ENCODE data around the gene CLPSL1. TPM values are rescaled to one million over a fixed set of nuclear protein-coding genes. Genes with fewer than 3 reads are reported as not detected.
A peak's percentile ranks its signal among the peaks of the same experiment; 100 is the strongest.
"Not testable (repeated sequence)": the region's sequence is repeated elsewhere in the genome, so short reads cannot be mapped to it uniquely, and the experiment has no call there.

CLPSL1 gene
- total RNA-seq = not detected
- polyA plus RNA-seq = not detected
- total RNA-seq = 0 reads per million in 6 experiments

DNA sequence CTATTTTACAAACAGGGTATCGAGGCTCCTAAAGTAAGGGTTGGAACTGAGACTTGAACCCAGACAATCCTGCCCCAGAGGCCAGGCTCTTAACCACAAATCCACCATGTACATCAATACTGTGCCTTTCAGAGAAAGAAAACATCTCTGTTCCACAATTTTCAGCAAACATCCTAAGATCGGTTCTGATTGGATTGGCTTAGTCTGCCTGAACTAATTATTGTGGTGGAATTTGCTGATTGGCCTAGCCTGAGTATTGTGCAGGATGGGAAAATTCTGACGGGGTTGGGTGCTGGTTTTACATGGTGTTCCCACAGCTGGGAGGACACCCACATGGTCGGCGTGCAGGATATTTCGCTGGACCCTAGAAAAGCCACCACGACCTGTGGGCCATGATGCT is at the start of gene CLPSL1:
CLPSL1 (plus strand) TSS at position 301 of the 400 bp plus-strand sequence; CDS start at position 393, 92 bp downstream.
- DNase-seq (no peak), ATAC-seq (no peak)
- Mint-ChIP-seq H3K4me1 (peaks cover 0 to 13% (median 9%) of the 10 kb centered on the region in 4 donors), H3K27ac (no peak within 1 kb of the TSS), H3K36me3 (no peaks in the 10 kb centered on the region), H3K4me3 (no peak within 1 kb of the TSS), H3K9me3 (peaks cover 0 to 2% (median 0%) of the 10 kb centered on the region in 9 donors), H3K27me3 (peaks cover 15 to 64% (median 36%) of the 10 kb centered on the region in 5 donors)
- POLR2A ChIA-PET = no interaction called here

GRCh38 chr6:35731414-35731735 is 49.4 kb upstream of the CLPSL1 start:
- peaks cover 46 to 87% (median 85%) of the 10 kb centered on the region in 4 donors for H3K4me1 Mint-ChIP-seq
- H3K4me3 Mint-ChIP-seq = peak overlapping the region; percentile 67 to 93 (median 90)
- H3K27ac Mint-ChIP-seq = peak overlapping the region; percentile 91 to 99 (median 97)
- H3K9me3 Mint-ChIP-seq = no peaks in the 10 kb centered on the region
- no peaks in the 10 kb centered on the region for H3K27me3 Mint-ChIP-seq
- ATAC-seq = peak; percentile 37 to 51
- POLR2A ChIA-PET = interaction anchor here (0.9 to 12.8 kb wide), 22 partner anchors 9 to 389 kb away, joined by 3 to 142 read pairs (median 6); partner anchors contain the start of genes FKBP5 and PPARD
- peak; percentile 87 to 98 (median 94) for DNase-seq
- no peaks in the 10 kb centered on the region for H3K36me3 Mint-ChIP-seq

- H3K4me1 Mint-ChIP-seq = peaks cover 42 to 86% (median 84%) of the 10 kb centered on the region in 4 donors
- no peaks in the 10 kb centered on the region for H3K36me3 Mint-ChIP-seq
- DNase-seq (peak; percentile 85 to 97 (median 95)), ATAC-seq (peak; percentile 48 to 54)
- POLR2A ChIA-PET = interaction anchor here (0.9 to 12.8 kb wide), 25 partner anchors 10 to 390 kb away, joined by 3 to 142 read pairs (median 6); partner anchors contain the start of genes FKBP5 and PPARD
- peak overlapping the region; percentile 67 to 93 (median 90) for H3K4me3 Mint-ChIP-seq
- H3K27ac Mint-ChIP-seq = peak overlapping the region; percentile 91 to 99 (median 97)
- H3K9me3 Mint-ChIP-seq = no peaks in the 10 kb centered on the region
- H3K27me3 Mint-ChIP-seq = no peaks in the 10 kb centered on the region
Measured at GRCh38 chr6:35731736-35732532, 48.9 kb upstream of the CLPSL1 start.

DNA sequence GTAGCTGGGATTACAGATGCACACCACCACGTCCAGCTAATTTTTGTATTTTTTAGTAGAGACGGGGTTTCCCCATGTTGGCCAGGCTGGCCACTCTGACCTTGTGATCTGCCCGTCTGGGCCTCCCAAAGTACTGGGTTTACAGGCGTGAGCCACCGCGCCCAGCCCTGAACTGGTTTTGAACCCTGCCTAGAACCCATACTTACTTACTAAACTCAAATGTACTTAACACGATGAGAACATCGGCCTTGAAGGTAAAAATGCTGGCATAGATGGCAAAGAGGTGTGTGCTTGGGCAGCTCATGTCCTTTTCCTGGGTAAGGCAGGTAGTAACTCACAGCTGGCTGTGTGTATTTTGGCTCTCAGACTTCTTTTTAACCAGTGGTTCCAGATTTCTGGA is 47.2 kb upstream of the CLPSL1 start:
- no peak for DNase-seq
- no peaks in the 10 kb centered on the region for H3K36me3 Mint-ChIP-seq
- POLR2A ChIA-PET = interaction anchor here (0.6 to 12.8 kb wide), 14 partner anchors 10 to 407 kb away, joined by 3 to 142 read pairs (median 4); no protein-coding TSS in a partner anchor
- H3K9me3 Mint-ChIP-seq = no peaks in the 10 kb centered on the region
- peak overlapping the region in 8 of 10 donors; percentile 20 to 93 (median 36) for H3K4me3 Mint-ChIP-seq
- H3K4me1 Mint-ChIP-seq = peaks cover 41 to 83% (median 78%) of the 10 kb centered on the region in 4 donors
- ATAC-seq = no peak
- peak overlapping the region; percentile 46 to 99 (median 80) for H3K27ac Mint-ChIP-seq
- no peaks in the 10 kb centered on the region for H3K27me3 Mint-ChIP-seq

- not testable (repeated sequence) for H3K27me3 Mint-ChIP-seq, ATAC-seq, DNase-seq, H3K36me3 Mint-ChIP-seq, H3K9me3 Mint-ChIP-seq
- POLR2A ChIA-PET = interaction anchor here (1.1 to 12.8 kb wide), 7 partner anchors 19 to 149 kb away, joined by 3 to 142 read pairs (median 4); no protein-coding TSS in a partner anchor
- Mint-ChIP-seq H3K4me1 (peaks cover 36 to 76% (median 71%) of the 10 kb centered on the region in 4 donors), H3K4me3 (peak overlapping the region in 2 of 10 donors; percentile 18 to 40), H3K27ac (peak overlapping the region in 5 of 10 donors; percentile 15 to 82 (median 70))
Measured at GRCh38 chr6:35734319-35734718, 46.5 kb upstream of the CLPSL1 start.

- Mint-ChIP-seq H3K36me3 (no peaks in the 10 kb centered on the region), H3K9me3 (no peaks in the 10 kb centered on the region), H3K27me3 (no peaks in the 10 kb centered on the region), H3K4me3 (peak overlapping the region in 4 of 10 donors; percentile 56 to 75 (median 64)), H3K27ac (peak overlapping the region in 7 of 10 donors; percentile 58 to 93 (median 82)), H3K4me1 (peaks cover 28 to 66% (median 61%) of the 10 kb centered on the region in 4 donors)
- DNase-seq = no peak
- no peak for ATAC-seq
- POLR2A ChIA-PET = interaction anchor here (1.6 to 12.8 kb wide), 5 partner anchors 8 to 111 kb away, joined by 6 to 142 read pairs (median 19); no protein-coding TSS in a partner anchor
Measured at GRCh38 chr6:35735452-35735851, 45.4 kb upstream of the CLPSL1 start.

- Mint-ChIP-seq H3K4me3 (peak overlapping the region; percentile 20 to 78 (median 58)), H3K27me3 (no peaks in the 10 kb centered on the region), H3K9me3 (no peaks in the 10 kb centered on the region), H3K27ac (peak overlapping the region in 9 of 10 donors; percentile 71 to 93 (median 88)), H3K36me3 (no peaks in the 10 kb centered on the region), H3K4me1 (peaks cover 28 to 59% (median 53%) of the 10 kb centered on the region in 4 donors)
- peak; percentile 71 to 94 (median 86) for DNase-seq
- peak; percentile 31 to 35 for ATAC-seq
- POLR2A ChIA-PET = interaction anchor here (0.5 to 12.8 kb wide), 22 partner anchors 8 to 1391 kb away, joined by 3 to 142 read pairs (median 6); partner anchors contain the start of gene RPL10A
Measured at GRCh38 chr6:35736253-35736894, 44.4 kb upstream of the CLPSL1 start.

DNA sequence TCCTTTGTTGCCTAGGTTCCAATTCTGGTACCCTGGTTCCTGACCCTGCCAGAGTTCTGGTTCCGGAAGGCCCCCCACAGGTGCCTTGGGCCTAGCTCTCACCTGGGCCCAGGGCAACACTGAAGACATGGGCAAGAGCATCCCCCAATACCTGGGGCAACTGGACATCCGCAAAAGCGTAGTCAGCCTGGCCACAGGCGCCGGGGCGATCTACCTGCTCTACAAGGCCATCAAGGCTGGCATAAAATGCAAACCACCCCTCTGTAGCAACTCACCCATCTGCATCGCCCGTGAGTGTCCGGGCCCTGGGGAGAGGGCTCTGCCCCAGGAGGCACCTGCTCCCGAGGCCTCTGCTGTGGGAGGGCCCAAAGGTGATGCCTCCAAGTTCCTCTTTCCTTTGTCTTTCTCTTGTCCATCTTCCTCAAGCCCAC is 43.8 kb upstream of the CLPSL1 start, which contains the start of gene ARMC12:
ARMC12 (plus strand) TSS at position 51 of the 431 bp plus-strand sequence; CDS start at position 128, 77 bp downstream.
- POLR2A ChIA-PET = interaction anchor here (0.5 to 12.8 kb wide), 26 partner anchors 9 to 439 kb away, joined by 3 to 142 read pairs (median 5); partner anchors contain the start of gene RPL10A
- DNase-seq (no peak), ATAC-seq (no peak)
- Mint-ChIP-seq H3K36me3 (no peaks in the 10 kb centered on the region), H3K4me1 (peaks cover 26 to 57% (median 49%) of the 10 kb centered on the region in 4 donors), H3K27ac (peak within 1 kb of the TSS; percentile 77 to 93 (median 91)), H3K4me3 (peak within 1 kb of the TSS; percentile 20 to 89 (median 72)), H3K27me3 (no peaks in the 10 kb centered on the region), H3K9me3 (no peaks in the 10 kb centered on the region)

DNA sequence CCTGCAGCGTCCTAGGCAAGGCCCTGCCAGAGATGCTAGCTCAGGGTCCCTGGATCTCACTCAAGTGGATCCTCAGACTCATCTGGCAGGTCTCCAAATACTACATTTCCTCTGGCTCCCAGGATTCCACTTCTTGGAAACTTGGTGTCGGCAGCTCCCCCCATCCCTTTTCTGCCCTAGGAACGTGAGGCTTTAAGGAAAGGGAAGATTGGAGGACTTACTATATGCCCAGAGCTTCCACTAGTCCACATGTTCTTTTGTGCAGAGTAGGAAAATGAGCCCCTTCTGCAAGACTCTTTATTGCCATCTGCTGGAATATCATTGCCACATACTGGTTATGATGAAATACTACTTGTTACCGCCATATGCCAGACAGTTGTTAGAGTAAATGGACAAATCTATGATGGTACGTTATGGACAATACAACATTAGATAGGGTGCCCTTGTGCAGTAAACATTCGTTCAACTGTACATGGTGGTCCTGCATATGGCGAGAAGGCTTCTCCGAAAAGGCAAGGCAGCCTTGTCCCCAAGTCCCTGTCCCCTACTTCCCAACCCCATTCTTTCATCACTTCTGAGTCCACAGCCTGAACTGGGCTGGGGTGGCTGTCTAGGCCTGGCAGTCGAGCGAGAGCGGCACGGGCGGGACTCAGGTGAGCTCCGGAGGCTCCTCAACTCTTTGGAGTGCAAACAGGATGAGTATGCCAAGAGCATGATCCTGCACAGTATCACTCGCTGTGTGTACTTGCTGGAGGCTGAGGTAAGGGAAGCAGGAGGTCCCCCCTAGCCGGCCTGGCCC is 43.2 kb upstream of the CLPSL1 start:
- ATAC-seq (peak; percentile 67 to 72), DNase-seq (peak in 4 of 10 donors; percentile 43 to 76 (median 74))
- H3K4me3 Mint-ChIP-seq = peak overlapping the region in 7 of 10 donors; percentile 12 to 89 (median 74)
- POLR2A ChIA-PET = interaction anchor here (0.6 to 12.8 kb wide), 21 partner anchors 10 to 269 kb away, joined by 3 to 142 read pairs (median 5); partner anchors contain the start of gene RPL10A
- H3K27me3 Mint-ChIP-seq = no peaks in the 10 kb centered on the region
- peaks cover 23 to 52% (median 43%) of the 10 kb centered on the region in 4 donors for H3K4me1 Mint-ChIP-seq
- H3K9me3 Mint-ChIP-seq = no peaks in the 10 kb centered on the region
- H3K36me3 Mint-ChIP-seq = no peaks in the 10 kb centered on the region
- H3K27ac Mint-ChIP-seq = peak overlapping the region; percentile 68 to 93 (median 88)

GRCh38 chr6:35739645-35740524 is 40.9 kb upstream of the CLPSL1 start:
- POLR2A ChIA-PET = interaction anchor here (0.6 to 0.7 kb wide), 3 partner anchors 102 to 398 kb away, joined by 3 to 4 read pairs (median 3); no protein-coding TSS in a partner anchor
- peaks cover 18 to 30% (median 26%) of the 10 kb centered on the region in 4 donors for H3K4me1 Mint-ChIP-seq
- no peaks in the 10 kb centered on the region for H3K9me3 Mint-ChIP-seq
- no peaks in the 10 kb centered on the region for H3K27me3 Mint-ChIP-seq
- peak overlapping the region in 3 of 10 donors; percentile 22 to 52 (median 26) for H3K27ac Mint-ChIP-seq
- H3K4me3 Mint-ChIP-seq = no peak overlapping the region
- no peaks in the 10 kb centered on the region for H3K36me3 Mint-ChIP-seq
- no peak for ATAC-seq
- no peak for DNase-seq

All from naive thymus-derived CD8-positive, alpha-beta T cell (primary cell).